ENCODE data around the gene AKAP8L.

AKAP8L gene, protein sequence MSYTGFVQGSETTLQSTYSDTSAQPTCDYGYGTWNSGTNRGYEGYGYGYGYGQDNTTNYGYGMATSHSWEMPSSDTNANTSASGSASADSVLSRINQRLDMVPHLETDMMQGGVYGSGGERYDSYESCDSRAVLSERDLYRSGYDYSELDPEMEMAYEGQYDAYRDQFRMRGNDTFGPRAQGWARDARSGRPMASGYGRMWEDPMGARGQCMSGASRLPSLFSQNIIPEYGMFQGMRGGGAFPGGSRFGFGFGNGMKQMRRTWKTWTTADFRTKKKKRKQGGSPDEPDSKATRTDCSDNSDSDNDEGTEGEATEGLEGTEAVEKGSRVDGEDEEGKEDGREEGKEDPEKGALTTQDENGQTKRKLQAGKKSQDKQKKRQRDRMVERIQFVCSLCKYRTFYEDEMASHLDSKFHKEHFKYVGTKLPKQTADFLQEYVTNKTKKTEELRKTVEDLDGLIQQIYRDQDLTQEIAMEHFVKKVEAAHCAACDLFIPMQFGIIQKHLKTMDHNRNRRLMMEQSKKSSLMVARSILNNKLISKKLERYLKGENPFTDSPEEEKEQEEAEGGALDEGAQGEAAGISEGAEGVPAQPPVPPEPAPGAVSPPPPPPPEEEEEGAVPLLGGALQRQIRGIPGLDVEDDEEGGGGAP

DNA sequence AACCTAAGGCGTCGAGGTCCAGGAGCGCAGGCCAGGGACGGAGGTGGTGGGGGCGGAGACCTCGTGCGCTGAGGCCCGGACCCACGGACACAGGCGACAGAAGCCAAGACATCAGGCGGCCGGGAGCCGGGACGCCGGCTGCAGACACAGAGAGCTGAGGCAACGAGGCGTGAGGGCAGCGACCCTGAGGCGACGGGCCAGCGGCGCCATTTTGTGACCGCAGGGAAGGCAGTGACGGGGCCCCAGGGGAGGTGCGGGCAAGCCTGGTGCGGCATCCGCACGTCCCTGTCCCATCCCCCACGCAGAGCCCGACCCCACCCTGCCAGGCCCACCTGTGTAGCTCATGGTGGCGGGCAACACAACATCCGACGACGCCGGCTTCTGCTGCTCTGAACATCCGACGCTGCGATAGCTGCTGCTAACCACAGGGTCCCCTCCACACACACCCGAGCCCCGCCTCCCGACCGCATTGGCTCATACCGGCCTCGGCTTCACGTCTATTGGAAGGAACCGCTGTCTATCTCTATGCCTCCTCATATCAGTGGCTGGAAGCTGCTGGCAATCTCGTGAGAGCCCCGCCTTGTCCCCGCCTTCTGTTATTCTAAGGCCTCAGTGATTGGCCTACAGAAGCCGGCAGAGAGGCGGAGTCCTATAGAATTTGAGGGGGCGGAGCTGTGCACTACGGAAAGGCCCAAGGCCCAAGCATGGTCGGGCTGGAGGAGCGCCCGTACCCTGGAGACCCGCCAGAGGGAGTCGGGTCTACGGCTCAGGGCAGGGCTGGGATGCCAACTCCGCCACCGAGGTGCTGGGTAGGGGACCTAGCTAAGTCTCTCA lies at the start of gene AKAP8L:
Gene AKAP8L, minus strand, starts transcription at position 410 of the 834 bp plus-strand sequence. Its CDS starts 65 bp downstream, at position 345.
- peak; percentile 96 to 100 for DNase-seq

DNA sequence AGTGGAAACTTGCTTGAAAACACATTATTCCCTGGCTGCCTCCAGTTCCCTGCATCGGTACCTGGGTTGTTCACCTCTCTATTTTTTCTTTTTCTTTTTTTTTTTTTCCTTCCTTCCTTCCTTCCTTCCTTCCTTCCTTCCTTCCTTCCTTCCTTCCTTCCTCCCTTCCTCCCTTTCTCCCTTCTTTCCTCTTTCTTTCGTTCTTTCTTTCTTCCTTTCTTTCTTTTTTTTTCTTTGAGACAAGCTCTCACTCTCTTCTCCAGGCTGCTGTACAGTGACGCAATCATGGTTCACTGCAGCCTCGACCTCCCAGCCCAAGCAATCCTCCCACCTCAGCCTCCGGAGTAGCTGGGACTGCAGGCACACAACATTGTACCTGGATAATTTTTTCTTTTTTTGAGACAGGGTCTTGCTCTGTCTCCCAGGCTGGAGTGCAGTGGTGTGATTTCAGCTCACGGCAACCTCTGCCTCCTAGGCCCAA lies 49.0 kb upstream of the AKAP8L start:
- DNase-seq = no peak

DNA sequence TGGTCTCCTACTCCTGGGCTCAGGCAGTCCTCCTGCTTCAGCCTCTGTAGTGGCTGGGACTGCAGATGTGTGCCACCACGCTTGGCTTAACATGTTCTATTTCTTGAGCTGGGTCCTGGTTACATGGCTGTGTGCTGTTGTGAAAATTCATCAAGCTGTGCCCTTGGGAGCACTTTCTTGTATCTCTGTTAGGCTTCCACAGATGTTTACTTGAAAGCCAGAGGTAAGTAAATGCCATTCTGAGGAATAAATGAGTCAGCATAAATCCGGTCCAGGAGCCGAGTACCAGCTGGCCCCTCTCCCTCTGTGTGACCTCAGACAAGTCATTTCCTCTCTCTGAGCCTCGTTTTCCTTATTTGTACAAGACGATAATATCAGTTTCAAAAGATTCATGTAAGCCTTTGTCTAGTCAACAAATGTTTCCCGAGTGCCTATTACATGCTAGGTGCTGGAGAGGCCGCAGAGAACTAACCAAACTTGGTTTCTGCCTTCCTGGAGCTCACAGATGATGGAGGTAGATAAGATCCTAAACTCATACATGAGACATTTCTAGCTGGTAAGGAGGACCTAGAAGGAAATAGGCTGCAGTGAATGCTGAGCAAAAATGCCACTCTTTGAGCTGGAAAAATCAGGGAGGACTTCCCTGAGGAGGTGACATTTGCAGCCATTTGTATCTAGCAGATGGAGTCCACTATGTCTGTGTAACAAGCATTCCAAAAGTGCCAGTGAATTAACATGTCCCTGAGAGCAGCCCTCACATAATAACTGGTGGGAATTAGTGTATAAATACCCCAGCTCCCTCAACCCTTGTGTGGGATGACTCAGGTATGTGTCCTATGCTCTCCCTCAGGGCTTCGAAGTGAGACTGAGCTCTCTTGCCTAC lies 48.3 kb upstream of the AKAP8L start:
- peak in 1 of 2 experiments; percentile 57 for DNase-seq

DNA sequence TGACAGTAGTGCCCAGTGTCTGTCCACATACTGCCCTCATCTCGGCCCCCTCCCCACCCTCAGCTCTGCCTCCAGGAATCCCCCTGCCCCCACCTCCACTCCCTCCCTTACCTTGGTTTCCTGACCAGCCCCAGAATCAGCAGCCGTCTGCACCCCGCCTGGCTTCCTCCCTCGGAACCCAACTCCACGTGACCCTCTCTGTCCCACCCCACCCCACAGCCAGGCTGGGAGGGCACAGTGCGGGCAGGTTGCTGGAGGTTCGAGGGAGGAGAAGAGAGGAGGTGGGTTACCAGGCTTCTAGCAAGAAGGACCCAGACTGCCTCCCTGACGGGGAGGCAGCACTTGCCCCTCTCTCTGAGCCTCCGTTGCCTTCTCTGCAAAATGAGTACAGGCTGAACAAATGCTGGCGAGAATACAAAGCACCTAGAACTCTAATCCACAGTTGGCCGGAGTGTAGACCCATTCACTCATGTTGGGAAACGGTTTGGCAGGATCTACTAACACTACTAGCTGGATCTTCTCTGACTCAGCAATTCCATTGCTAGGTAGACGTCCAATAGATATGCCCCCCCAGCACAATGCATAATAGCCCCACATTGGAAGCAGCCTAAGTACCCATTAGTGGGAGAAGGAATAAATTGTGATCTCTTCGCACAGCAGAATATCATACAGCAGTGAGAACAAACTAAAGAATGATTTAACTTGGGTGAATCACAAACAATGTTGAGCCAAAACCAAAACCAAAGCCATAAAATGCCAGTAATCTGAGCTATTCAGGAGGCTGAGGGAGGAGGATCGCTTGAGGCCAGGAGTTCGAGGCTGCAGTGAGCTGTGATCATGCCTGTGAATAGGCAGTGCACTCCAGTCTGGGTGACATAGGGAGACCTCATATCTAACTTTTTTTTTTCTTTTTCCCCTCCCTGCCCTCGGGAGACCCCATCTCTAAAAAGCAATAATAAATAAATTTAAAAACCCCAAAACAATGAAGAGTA lies 45.9 kb upstream of the AKAP8L start, which contains the start of gene RASAL3:
Gene RASAL3, minus strand, starts transcription at position 151 of the 992 bp plus-strand sequence. CDS start 186 bp downstream, outside the sequence.
- no peak for DNase-seq

DNA sequence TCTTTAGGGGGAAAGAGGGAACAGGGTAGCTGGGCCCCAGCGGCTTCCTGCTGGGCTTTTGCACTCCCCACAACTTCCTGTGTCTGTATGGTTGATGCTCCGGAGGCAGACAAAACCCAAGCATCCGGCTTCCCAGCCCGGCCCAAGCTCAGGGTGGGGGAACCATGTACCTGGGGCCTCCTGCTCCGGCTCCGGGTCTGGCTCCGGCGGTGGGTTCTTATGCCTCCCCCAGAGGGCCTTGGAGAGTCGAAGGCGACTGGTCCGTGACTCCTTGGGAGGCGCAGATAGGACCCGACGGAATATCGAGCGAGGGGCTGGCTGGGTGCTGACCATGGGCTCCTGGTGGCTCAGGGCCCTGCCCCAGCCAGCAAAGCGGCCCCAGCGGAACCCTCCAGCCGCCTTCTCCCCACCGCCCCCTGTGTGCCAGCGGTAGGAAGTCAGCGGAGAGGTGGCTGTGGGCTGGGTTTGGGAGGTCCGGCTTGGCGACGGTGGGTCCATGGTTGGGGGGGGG lies 45.1 kb upstream of the AKAP8L start:
- DNase-seq = no peak

DNA sequence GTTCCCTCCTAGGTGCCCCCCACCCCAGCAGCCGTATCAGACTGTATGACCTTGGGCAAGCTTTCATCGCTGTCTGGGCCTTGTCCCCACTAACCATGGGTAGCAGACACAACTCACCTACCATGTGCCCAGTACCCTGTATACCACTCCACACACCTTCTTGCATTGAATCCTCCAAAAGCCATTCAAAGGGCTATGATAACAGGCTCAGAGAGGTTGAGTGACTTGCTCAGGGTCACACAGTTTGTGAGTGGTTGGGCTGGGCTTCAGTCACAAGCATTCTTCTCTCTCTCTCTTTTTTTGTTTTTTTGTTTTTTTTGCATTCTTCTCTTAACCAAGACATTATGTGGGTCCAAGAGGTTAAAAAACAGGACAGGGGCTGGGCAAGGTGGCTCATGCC lies 42.9 kb upstream of the AKAP8L start:
- DNase-seq = no peak

DNA sequence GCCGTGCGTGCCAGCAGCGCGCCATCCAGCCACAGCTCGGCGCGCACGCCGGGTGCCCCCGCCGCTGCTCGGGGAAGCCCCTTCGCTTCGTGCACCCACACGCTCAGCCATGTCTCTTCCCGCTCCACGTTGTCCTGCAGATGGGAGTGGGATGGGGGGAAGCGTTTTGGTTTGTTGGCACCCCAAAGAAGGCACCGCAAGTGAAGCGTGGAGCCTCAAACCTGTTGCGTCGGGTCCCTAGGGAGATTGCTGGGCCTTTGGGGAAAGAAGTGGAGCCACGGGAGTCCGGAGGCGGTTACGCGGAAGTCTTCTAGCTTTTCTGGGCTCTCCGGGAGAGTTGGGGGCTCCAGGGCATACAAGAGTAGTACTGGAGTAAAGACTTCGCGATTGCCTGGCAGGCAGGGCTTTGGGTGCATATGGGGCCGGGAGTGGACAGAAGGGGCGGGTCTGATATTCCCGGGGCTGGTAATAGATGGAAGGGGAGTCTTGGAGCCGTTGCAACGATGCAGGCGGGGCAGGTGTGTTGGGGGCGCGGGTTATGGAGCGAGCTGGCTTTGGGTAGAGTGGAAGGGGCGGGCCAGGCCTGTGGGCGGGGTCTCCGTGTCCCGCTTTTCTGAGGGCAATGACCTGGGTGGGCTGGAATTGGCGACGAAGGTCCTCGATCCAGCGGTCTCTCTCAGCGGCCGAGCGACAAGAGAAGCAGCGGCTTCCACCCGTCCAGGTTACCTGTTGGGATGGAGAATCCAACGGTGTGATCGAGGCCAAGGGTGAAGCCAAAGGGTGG lies 39.1 kb upstream of the AKAP8L start:
- no peak for DNase-seq

DNA sequence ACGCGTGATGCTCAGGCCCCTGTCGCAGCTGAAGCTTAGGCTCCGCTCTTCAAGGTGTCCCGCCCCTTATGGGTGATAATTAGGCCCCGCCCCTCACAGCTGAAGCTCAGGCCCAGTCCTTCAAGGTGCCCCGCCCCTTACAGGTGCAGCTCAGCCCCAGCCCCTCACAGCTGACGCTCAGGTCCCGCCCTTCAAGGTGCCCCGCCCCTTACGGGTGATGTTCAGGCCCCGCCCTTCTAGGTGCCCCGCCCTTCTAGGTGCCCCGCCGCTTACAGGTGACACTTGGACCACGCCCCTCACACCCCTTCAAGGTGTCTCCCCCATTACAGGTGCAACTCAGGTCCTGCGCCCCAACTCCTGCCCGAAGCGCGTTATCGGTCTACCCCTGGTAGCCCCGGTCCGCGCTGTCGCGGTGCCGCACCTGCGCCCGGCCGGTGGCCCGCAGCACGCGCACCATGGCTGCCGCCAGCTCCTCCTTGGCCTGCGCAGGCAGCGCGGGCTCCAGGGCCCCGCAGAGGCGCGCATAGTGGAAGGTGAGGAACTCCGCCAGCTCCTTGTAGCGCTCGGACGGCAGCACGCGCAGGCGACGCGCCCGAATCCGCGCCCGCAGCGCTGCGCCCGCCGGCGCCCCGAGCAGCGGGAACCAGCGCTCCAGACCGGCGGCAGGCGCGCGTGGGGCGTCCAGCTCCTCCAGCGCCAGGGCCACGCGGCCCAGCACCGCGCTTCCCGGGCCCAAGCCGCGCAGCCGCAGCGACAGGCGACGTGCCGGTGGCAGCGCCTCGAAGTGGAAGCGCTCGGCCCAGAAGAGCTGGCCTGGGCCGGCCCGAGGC lies 38.3 kb upstream of the AKAP8L start:
- DNase-seq = no peak

DNA sequence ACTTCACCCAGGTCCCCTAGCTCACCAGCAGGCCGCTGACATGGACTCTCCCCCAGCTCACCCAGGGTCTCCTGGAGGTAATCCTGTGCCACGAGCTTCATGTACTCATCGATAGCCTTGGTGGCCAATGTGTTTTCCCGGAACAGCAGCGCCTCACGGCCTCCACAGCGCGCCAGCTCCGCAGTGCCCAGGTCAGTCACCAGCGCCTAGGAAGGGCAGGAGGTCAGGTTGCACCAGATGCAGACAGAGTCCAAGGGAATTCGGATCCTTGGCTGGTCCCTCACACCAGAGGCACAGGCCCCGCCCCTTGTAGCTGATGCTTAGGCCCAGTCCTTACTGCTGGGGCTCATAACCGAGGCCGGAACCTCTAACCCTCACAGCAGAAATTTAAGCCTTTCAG lies 37.7 kb upstream of the AKAP8L start:
- no peak for DNase-seq

DNA sequence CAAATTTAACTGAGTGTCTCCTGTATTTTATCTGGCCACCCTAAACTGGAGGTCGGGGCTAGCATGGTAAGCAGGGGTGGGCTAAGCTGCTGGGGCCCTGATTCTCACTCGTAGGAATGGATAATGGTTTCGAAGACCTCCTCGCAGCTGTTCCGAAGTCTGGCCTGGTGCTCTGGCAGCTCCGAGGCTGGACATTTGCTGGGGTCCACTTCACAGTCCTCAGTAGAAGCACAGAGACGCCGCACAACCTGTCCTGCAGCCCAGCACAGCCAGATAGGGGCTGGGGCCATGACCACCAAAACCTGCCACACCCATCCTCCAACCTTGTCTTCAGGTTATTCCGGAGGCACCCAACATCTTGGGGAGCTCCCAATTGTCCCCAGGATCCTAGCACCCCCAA lies 37.2 kb upstream of the AKAP8L start:
- DNase-seq = no peak

DNA sequence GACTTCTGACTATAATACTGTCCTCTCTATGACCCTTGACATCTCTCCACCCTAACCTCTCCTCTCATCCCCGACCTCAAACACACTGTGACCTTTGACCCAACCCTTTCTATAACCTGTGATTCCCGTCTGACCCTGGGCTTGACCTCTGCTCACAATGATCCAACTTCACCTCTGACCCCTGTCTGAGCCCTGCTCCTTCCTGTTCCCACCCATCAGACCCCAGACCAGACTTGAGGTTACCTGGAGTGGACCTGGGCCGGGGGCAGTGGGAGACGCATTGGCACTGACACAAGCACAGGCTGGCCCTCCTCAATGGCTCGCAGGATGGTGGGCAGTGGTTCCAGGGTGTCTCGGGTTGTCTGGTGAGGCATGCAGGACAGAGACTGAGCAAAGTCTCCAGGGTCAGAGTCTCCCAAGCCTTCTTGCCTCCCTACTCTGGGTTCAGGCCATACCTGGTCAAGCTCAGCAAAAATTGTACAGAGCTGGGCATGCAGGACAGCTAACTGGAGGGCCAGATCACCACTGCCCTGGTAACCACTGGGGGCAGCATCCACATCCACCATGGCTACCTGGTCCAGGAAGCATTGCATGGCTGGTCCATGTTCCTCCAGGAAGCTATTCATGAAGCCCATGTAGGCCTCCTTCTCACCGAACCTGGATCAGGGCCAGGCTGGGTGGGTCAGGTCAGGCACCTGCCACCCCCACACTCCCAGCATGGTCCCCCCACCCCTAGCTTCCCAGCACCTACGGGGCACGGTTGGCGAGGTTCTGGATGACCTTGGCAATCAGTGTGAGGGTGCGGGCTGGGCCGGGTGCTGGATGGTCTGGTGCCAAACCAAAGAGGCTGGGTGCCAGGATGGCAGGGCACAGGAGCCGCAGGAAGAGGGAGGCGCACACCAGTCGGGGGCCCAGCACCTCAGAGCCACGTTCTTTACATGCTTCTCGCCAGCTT lies 35.4 kb upstream of the AKAP8L start:
- DNase-seq = no peak

DNA sequence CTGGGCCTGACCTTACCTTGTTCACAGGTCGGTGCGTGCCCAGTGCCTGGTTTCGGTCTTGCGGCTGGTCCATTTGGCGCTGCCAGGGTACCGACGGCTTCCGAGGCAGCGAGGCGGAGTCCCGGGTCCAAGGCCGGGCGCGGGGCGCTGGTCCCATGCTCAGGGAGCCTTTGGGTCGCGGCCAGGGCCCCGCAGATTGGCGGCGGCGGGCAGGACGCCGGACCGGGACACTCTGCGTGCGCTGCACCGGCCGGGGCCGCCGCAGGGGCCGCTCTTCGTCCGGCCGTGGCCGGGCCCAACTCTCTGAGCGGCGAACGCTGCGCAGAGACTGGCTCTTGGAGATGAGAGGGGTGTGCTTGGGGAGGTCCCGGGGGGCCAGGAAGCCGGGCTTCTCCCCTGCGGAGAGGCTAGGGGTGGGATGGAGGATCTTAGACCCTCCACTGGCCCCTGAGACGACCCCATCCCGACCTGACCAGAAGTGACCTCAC lies 34.3 kb upstream of the AKAP8L start:
- no peak for DNase-seq

DNA sequence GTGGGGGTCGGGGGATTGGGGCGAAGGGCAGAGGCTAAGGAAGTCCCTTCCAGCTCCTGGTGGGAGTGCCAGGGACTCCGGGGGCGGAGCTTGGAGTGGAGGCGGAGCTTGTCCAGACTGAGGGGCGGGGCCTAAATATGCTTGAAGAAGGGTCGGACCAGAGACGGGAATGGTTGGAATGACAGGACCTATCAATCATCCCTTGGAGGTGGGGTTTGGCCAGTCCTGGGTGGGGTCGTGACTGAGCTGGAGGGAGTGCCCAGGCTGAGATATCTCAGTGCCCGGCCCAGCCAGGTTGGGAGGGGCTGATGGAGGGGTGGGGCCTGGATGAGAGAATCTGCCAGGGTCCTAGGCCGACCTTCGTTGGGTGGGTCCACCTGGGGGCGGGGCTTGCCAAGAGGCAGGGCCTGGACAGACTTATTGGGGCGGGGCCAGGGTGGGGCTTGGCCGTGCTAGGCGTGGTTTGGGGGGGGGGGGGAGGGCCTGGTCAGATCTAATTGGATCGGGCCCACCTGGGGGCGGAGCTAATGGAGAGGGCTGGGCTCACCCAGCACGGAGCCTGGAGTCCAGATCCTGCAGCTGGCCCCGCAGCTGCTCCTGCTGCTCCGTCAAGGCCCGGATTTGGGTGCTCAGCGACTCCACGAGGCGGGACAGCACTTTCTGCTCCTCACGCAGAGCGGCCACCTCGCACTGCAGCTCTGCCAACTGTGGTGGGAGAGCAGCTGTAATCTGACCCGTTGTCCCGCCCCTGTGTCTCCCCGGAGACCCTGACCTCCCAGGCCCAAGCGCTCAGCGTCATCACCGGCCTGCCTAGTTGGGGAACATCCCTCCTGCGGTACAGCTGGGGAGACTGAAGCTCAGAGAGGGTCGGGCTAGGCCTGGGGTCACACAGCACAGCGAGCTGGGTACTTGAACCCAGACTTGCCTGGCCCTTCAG lies 33.6 kb upstream of the AKAP8L start:
- peak in 1 of 2 experiments; percentile 49 for DNase-seq

DNA sequence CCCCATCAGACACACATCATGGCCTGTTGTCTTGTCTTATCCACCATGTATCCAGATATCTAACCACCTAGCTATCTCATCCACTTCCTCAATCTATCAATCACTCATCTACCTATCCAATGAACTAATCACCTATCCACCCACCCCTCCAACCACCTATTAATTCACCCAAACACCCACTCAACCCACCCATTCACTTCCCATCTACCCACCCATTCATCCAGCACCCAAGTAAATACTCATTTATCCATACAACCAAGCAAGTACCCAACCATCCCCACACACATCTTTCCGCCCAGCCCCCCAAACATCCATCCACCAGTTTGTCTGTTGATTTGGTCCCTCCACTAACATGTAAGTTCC lies 31.7 kb upstream of the AKAP8L start:
- DNase-seq = no peak

DNA sequence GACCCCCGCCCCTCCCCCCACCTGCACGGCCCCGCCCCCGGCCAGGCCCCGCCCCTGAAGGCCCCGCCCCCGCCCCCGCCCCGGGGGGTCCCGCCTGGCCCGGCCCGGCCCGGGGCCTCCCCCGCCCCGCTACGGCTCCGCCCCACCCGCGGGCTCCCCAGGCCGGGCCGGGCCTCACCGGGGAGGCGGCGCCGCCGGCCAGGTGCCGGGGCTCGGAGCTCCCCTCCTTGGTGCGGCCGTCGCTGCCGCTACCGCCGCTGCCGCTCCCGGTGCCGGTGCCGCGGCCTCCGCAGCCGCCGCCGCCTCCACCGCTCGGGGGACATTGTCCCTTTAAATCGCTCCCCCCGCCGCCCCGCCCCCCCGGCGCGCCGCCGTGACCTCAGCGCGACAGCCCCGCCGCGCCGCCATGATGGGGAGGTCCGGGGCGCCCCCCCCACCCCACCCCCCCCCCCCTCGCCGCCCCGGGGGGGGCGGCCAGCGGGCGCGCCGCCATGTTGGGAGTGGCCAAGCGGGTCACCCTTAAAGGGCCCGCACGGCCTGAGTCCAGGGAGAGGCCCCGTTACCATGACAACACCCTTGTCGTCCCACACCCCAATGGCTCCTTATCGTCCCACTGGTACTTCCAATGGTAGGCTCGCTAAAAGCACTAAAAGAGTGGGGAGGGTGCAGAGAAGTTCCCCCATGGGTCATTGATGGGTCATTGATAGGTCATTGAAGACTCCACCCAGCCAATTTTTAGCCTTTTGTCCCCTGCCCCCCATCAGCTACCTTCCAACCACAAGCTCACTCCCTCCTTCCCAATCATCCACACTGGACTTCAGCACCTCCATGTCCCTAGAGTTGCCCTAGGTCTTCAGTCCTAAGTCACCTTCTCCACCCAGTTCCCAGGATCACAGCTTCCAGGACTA lies 31.1 kb upstream of the AKAP8L start, which contains the start of gene WIZ:
Gene WIZ, minus strand, starts transcription at position 337 of the 908 bp plus-strand sequence. CDS start 1,649 bp downstream, outside the sequence.
- DNase-seq = peak in 1 of 2 experiments; percentile 51

Data from SW 1271 (cell line).